CD4-positive, alpha-beta T cell treated with Interleukin-17A for 1 hour (primary cell): Measurements from ENCODE around the gene UNC13A.

Experiments
- DNase-seq: peaks from one replicate; pipeline ENCODE4 v3.0.0-alpha.2; 2020

Gene UNC13A

DNA sequence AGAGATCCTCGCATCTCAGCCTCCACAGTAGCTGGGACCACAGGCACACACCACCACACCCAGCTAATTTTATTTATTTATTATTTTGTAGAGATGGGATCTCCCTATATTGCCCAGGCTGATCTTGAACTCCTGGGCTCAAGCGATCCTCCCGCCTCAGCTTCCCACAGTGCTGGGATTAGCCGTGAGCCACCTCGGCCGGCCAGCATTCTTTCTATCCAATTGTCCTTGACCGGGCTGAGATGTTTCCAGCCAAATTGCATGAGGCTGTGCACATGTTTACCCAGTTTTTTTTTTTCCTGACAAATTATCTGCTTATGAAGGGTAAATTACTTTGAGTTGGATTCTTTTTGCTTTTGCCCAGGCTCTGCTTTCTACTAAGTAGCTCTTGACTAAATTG is 28.2 kb downstream of the UNC13A start:
- no peak for DNase-seq

DNA sequence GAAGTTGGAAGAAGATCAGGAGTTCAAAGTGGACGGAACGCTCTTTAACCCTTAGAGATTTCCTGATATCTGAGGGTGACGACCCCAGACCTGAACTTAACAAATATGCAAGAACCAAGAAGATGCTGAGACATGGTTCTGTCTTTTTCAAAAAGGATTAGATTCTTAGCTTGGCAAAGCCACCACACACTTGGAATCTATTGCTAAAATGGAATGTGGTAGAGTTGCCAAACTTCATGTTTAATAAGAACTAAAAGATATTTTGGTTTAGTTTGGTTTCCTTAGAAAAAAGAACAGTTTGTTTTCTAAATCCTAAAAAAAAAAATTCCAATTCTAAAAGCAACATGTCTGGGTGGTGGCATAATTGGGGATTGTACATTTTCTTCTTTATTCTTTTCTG is 29.5 kb downstream of the UNC13A start:
- no peak for DNase-seq

DNA sequence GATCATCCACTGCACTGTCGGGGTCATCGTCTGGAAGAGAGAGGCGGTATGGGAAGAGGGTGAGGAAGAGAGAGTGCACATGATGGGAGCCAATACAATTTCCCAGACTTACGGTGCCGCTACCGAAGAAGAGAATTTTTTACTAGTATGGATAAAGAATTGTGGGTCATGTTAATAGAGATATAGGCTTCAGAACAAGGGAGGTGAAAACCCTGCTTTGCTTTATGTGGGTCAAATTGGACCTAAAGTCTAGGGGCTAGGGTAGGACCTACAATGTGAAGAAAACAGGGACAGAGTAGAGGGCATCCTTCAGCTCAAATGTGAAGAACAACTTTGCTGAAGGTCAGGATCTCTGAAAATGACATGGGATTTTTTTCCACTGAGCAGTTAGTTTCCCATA is 29.9 kb downstream of the UNC13A start:
- no peak for DNase-seq

GRCh38 chr19:17656970-17657369 is 31.2 kb downstream of the UNC13A start:
- no peak for DNase-seq

GRCh38 chr19:17655751-17656472 is 32.2 kb downstream of the UNC13A start:
- DNase-seq = no peak

GRCh38 chr19:17654993-17655392 is 33.2 kb downstream of the UNC13A start:
- no peak for DNase-seq

DNA sequence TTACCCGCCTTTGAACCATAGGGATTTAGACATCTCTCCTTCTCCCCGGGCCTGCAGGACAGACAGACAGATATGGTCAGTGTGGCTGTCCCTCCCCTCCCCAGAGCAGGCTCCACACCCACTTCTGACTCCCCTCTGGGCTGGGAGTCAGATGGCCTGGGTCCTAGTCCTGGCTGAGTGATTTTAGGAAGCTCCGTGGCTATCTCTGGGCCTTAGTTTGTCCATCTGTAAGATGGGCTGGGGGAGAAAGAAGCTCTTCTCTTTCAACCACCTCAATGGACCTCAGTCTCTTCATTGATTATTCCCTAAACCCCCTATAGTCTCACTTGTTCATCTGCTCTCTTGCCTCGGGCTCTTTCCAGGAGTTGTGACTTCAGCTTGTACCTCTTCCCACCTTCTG is 35.5 kb downstream of the UNC13A start:
- no peak for DNase-seq

- no peak for DNase-seq
These were observed 39.4 kb downstream of the UNC13A start for GRCh38 chr19:17648786-17649185.

DNA sequence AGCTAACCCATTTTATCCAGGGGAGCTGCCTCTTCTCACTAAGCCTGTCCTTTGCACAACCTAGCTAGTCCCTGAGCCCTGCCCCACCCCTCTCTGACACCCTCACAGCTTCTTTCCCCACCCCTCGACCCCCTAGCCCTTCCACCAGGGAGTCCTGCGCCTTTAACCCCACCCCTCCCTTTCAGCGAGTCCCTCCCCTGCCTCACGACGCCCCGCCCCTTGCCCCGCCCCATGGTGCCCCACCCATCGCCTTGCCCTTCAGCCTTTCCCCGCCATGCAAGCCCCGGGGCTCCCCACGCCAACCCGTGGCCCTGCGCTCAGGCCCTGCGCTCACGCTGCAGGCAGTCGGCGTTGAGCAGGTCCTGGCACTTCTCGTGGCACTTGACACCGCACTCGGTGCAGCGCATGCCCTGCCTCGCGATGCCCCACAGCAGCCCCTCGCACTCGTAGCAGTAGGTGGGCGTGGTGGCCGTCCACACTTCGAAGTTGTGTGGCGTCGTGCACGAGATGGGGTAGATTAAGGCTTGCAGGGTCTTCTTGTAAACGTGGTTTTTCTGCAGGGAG is 40.0 kb downstream of the UNC13A start:
- DNase-seq = no peak

GRCh38 chr19:17647071-17648020 is 40.8 kb downstream of the UNC13A start:
- no peak for DNase-seq

GRCh38 chr19:17646441-17646840 is 41.7 kb downstream of the UNC13A start:
- DNase-seq = no peak

DNA sequence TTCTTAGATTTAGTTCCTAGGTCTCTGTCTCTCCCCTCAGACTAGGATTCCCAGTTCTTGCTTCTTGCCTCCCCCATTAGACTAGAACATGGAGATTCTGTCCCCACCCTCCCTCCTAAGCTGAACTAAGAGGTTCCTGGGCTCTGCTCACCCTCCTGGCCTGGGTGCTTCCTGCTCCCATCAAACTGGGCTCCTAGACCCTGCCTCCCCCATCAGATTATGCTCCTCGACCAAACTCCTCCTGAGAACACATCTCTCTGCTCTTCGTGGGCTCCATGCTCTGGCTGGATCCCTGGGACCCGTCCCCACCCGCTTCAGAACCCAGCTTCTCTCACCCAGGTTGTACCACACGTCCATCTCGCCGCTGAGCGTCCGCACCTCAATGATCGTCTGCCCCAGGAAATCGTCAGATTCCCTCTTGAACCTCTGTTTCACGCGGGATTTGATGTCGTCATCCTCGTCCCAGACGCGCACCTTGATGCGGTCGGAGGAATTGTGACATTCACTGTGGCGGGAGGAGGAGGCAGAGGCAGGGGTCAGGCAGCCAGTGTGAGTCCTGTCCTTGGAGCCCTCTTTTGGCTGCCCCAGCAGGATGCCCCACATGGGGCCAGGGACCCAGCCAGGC is 42.7 kb downstream of the UNC13A start:
- no peak for DNase-seq

GRCh38 chr19:17642656-17643055 is 45.5 kb downstream of the UNC13A start:
- DNase-seq = no peak

GRCh38 chr19:17641846-17642245 is 46.3 kb downstream of the UNC13A start:
- no peak for DNase-seq

DNA sequence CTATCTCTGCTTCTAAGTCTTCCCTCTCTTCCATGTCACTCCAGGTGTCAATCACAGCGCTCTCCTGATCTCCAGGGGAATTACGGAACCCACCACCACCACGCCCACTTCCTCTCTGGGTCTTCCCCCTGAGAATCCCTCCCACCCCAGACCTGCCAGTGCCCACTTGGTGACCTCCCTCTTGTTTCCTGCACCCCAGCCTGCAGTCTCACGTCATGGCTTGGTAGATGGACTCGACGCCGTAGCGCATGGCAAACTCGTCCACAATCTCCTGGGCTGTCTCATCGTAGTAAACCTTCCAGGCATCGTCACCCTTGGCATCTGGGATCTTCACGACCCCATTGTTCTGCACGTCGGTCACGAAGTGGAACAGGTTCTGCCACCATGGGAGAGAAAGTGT is 47.0 kb downstream of the UNC13A start:
- DNase-seq = no peak

DNA sequence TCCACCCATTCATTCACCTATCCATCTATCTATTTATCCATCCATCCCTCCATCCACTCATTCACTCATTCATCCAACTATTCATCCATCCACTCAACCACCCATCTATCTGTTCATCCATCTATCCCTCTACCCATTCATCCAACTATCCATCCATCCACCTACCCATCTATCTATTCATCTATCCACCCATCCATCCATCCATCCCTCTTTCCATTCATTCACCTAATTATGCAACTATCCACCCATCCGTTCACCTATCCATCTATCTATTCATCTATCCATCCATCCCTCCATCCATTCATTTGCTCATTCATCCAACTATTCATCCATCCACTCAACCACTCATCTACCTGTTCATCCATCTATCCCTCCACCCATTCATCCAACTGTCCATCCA is 54.5 kb downstream of the UNC13A start:
- no peak for DNase-seq

DNA sequence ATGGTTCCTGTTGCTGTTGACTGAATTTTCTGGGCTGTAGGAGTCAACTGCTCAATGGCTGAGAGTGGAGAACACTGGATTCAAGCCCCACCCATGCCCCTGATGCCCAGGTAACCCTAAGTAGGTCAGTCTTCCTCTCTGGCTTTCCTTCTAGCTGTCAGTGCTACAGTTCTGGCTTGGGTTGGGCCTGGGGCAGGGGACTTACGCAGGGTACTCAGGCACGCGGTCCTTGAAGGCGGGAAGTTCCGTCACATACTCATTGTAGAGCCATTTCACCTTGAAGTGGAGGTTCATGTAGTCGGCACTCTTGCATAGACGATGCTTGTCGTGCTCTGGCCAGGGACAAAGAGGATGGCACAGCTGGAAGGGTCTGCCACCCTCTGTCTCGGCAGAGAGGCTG is 55.6 kb downstream of the UNC13A start:
- no peak for DNase-seq

GRCh38 chr19:17629760-17630159 is 58.4 kb downstream of the UNC13A start:
- no peak for DNase-seq

DNA sequence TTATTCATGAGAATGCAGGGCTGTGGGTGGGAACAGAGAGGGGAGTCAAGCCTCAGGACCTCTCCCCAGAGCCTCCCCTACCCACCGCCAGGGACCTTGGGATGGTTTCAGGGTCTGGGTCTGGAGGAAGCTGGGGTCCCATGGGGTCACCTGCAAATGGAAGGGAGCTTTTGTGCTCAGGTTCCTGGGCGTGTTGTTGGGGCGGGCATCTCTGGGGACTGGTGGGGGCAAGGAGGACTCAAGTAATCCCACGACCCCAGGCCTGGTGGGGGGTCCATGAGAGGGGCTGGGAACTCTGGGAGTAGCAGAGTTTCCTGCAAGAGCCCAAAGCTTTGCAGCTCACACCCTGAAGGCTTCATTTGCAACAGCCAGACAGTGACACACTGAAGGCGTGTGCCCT is 60.2 kb downstream of the UNC13A start:
- no peak for DNase-seq

DNA sequence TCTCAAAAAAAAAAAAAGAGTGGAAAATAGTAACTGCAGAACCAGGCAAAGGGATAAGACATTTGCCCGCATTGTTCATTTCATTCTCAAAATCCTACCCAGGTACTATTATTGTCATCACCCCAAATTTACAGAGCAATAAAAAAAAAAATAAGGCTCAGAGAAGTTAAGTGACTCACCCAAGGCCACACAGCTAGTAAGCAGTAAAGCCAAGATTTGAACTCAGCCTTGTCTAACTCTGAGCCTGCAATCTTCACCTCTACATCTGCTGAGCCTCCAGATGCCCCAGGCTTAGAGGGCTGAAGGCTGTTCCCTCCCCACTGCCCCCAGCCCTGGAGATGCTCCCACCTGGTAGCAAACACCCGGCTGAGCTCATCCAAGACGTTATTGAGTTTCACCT is 61.0 kb downstream of the UNC13A start:
- DNase-seq = no peak

DNA sequence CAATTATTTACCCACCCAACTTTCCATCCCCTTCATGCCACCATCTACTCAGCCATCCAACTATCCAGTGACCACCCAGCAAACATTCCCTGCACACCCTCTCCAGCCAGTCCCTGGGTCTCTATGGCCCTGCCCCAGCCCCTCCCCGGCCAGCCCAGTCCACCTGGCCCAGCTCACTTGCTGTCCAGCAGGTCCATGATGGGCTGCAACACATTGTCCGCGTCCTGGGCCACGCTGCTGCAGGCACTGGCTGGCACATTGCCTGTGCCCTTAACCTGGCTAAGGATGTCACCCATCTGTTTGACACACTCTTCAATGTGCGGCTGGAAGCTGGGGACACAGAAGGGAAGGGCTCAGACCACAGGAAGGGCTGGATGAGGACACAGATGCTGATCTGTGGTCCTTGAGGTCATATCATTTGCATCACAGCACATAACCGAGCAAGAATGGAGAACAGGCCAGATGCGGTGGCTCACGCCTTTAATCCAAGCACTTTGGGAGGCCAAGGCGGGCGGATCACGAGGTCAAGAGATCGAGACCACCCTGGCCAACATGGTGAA is 61.6 kb downstream of the UNC13A start:
- no peak for DNase-seq

DNA sequence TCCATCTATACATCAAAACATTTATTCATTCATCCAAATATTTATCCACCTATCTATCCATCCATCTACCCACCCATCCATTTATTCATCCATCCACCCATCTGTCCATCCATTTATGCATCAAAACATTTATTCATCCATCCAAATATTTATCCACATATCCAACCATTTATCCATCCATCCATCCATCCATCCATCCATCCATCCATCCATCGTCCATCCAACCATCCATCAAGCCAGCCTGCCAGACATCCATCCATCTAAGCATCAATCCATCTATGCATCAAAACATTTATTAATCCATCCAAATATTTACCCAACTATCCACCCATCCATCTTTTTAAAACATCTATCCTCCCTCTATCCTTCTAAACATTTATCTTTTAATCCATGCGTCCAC is 62.2 kb downstream of the UNC13A start:
- no peak for DNase-seq

- DNase-seq = no peak
These were observed 63.1 kb downstream of the UNC13A start for GRCh38 chr19:17625043-17625442.
